Right lobe of liver (tissue), 6 donors: ENCODE measurements around the gene KPNA2. TPM values are rescaled to one million over a fixed set of nuclear protein-coding genes. Genes with fewer than 3 reads are reported as not detected.
"Not testable (repeated sequence)": the region's sequence is repeated elsewhere in the genome, so short reads cannot be mapped to it uniquely, and the experiment has no call there.

ENCODE experiments used
- ATAC-seq, 4 donors: fragments of 200-7000 bp; cut with Tn5 transposase; one replicate each; pipeline ENCODE4 v1.9.1; 2020; ENCODE audit warnings: mild to moderate bottlenecking in 4 of 4, moderate library complexity in 4 of 4
- DNase-seq, 3 donors: peaks; one replicate each; pipeline ENCODE4 v3.0.0-alpha.2; 2020
- H3K27ac ChIP-seq, 3 donors: fragments of 200-600 bp; one replicate each; pipeline ENCODE4 v1.8.0; 2022
- H3K27me3 ChIP-seq, 2 donors: fragments of 200-600 bp; one replicate each; pipeline ENCODE4 v1.8.0; 2022
- H3K36me3 ChIP-seq, 4 donors: fragments of 200-600 bp; sonication (generic) in 1 of 4; one replicate each; pipeline versions ENCODE4 v1.5.1 to v1.8.0; 2017 to 2022; ENCODE audit warnings: control low read depth in 1 of 4
- H3K4me1 ChIP-seq, 4 donors: fragments of 200-600 bp; sonication (generic) in 1 of 4; one replicate each; pipeline versions ENCODE4 v1.5.1 to v1.8.0; 2017 to 2022; ENCODE audit warnings: control low read depth in 1 of 4
- H3K4me3 ChIP-seq, 3 donors: fragments of 200-600 bp; one replicate each; pipeline ENCODE4 v1.8.0; 2022
- H3K9me3 ChIP-seq, 4 donors: fragments of 200-600 bp; sonication (generic) in 1 of 4; one replicate each; pipeline versions ENCODE4 v1.5.1 to v1.8.0; 2017 to 2022; ENCODE audit warnings: control low read depth in 1 of 4
- POLR2A ChIP-seq: fragments of 450-650 bp; IDR thresholded peaks from one replicate; pipeline ENCODE4 v1.6.1; 2017; ENCODE audit warnings: antibody characterized with exemption, mild to moderate bottlenecking
- WGBS: methylation state at CpG from one replicate; pipeline ENCODE4 v1.1.6; 2018; ENCODE audit warnings: low coverage, low lambda C conversion rate; ENCODE audit not compliant: insufficient coverage; ENCODE audit errors: missing lambda C conversion rate; 5-methylcytosine and 5-hydroxymethylcytosine counted together
- intact Hi-C, 2 donors: fragments of 100-400 bp; cut with DNase I; formaldehyde crosslinking; loops; one replicate each; pipeline versions ENCODE4 v1.11.2 to v1.14.1; 2022
- total RNA-seq, 6 experiments: library from RNA; depleted of rRNA in 2 of 6; stranded (reverse); fragments of >200 nt in 2 of 6; fragmentation: NEBNext Ultra II Directional in 3 of 6; extraction: Animal tissue kit (Norgen Biotek cat#: 25700) in 3 of 6; gene quantifications; one replicate each; pipeline versions ENCODE4 v1.1.0 to v1.2.4, GENCODE V29; 2016 to 2023
- TF ChIP-seq, protein P1 (sequence below), 4 donors: fragments of 200-600 bp in 3 of 4; fragments of 450-650 bp in 1 of 4; IDR thresholded peaks; one replicate each; pipeline versions ENCODE4 v1.5.1 to v1.8.0; 2016 to 2022; ENCODE audit warnings: antibody characterized with exemption in 4 of 4, mild to moderate bottlenecking in 2 of 4
- donor health status: DM: no; HTN: yes; CAD: no.
- donor health status: DM: no; HTN: no; CAD: no.
- donor health status: DM: no; HTN: no; CAD: no.
- donor health status: DM: no; HTN: yes; CAD: no.
- donor health status: DM: no; HTN: yes; CAD: no.

KPNA2 gene
- total RNA-seq, 6 experiments from 2014 or later = 9.2 to 36.6 (median 20.0) TPM

DNA sequence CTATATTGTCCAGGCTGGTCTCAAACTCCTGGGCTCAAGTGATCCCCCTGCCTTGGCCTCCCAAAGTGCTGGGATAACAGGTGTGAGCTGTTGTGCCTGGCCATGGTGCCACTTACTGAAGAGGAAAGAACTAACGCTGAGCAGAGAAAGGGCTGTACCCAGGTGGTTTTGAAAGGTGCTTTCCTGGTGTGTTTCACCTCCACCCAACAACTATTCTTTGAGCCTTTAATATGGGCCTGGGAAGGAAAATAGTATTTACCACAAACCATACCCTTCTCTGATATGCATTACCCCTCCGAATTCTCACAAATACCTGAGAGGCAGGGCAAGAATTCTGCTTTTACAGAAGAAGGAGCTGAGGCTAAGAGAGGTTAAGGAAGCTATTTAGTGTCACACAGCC, 24.8 kb downstream of the KPNA2 start:
- no peak for ATAC-seq

DNA sequence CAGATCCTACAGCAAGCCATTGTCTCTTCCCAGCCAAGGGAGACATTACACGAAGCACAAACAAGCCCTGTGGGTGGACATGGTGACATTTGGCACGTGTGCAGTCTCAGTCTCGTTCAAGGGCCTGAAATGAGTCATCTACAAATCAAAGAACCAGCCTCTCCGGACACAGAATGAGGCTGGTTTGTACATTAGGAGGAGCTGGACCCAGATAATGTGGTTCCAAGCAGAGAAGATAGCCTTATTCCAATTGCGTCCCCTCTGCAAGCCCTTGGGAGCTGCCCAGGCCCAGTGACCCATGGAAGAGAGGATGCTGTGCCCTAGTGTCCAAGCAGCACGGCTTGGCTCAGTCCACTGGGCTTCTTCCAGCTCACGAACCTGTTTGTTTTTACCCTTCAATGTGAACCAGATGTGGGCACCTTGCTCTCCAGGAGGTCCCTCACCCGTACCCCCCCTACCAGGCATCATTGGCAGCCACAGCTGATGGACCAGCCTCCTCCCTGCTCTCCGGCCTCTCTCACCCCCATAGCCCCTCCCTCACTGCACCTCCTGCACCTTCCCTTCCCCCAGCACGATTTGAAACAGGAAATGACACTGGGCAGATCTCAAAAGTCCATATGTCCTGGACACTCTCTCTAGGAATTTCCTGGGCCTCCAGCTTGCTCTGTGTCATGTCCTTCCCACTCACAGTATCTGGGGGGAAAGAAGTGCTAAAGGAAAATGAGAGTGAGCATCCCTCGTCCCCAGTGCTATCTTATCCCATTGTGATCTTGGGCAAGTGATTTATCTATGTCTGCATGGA, 26.2 kb downstream of the KPNA2 start:
- TF ChIP-seq, protein P1, sequence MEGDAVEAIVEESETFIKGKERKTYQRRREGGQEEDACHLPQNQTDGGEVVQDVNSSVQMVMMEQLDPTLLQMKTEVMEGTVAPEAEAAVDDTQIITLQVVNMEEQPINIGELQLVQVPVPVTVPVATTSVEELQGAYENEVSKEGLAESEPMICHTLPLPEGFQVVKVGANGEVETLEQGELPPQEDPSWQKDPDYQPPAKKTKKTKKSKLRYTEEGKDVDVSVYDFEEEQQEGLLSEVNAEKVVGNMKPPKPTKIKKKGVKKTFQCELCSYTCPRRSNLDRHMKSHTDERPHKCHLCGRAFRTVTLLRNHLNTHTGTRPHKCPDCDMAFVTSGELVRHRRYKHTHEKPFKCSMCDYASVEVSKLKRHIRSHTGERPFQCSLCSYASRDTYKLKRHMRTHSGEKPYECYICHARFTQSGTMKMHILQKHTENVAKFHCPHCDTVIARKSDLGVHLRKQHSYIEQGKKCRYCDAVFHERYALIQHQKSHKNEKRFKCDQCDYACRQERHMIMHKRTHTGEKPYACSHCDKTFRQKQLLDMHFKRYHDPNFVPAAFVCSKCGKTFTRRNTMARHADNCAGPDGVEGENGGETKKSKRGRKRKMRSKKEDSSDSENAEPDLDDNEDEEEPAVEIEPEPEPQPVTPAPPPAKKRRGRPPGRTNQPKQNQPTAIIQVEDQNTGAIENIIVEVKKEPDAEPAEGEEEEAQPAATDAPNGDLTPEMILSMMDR (IDR thresholded peaks at IDR 0.05) = no peak
- no peak for TF ChIP-seq POLR2A
- intact Hi-C loops = no loop called here
- H3K36me3 ChIP-seq = no peaks in the 10 kb centered on the region
- DNase-seq (no peak), ATAC-seq (peak in 1 of 4 donors; percentile 12)
- H3K4me3 ChIP-seq = no peak overlapping the region
- H3K27ac ChIP-seq = no peak overlapping the region
- H3K4me1 ChIP-seq = no peaks in the 10 kb centered on the region
- H3K27me3 ChIP-seq = no peaks in the 10 kb centered on the region
- no peaks in the 10 kb centered on the region for H3K9me3 ChIP-seq
- WGBS = 57% methylated on average over 4 of the region's 11 CpGs

More for the DNA sequence above, 24.8 kb downstream of the KPNA2 start:
- Histone ChIP-seq H3K4me1 (no peaks in the 10 kb centered on the region), H3K36me3 (no peaks in the 10 kb centered on the region), H3K27ac (no peak overlapping the region), H3K4me3 (no peak overlapping the region), H3K27me3 (no peaks in the 10 kb centered on the region), H3K9me3 (no peaks in the 10 kb centered on the region)
- intact Hi-C loops = no loop called here
- TF ChIP-seq, protein P1 (IDR thresholded peaks at IDR 0.05) = no peak
- DNase-seq = no peak
- 80% methylated on average over 1 of the region's 2 CpGs for WGBS

DNA sequence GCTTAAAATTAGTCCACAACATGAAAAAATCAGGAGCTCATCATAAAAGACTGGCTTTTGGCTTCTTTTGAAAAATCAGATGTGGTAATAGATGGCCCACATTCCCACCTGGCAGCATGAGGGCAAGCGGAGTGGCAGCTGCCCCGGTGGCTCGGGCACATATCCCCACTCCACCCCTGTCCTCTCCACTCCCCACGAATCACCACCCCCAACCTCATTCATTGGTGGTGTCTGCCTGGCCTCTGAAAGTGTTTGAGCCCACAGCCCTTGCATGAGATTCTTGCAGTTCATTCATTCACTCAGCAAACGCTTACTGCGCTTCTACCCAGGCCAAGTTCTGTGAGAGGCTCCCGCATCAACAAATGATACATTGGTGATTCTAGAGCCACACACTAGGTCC, 29.8 kb downstream of the KPNA2 start:
- H3K27me3 ChIP-seq, intact Hi-C loops, H3K4me1 ChIP-seq, H3K4me3 ChIP-seq, H3K9me3 ChIP-seq, ATAC-seq, H3K27ac ChIP-seq, H3K36me3 ChIP-seq: not testable (repeated sequence)
- DNase-seq = peak in 1 of 3 donors; percentile 14
- 90% methylated on average over 6 of the region's 7 CpGs for WGBS

DNA sequence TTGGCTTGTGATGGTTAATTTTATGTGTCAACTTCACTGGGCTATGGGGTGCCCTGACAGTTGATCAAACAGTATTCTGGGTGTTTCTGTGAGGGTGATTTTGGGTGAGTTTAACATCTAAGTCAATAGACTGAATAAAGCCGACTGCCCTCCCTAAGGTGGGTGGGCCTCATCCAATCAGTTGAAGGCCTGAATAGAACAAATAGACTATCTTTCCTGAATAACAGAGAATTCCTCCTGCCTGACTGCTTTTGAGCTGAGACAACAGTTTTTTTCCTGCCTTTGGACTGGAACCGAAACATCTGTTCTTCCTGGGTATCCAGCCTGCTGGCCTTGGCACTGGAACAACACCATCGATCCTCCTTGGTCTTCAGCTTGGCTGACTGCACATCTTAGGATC, 33.0 kb downstream of the KPNA2 start:
- H3K36me3 ChIP-seq, ATAC-seq, H3K9me3 ChIP-seq, intact Hi-C loops, H3K4me1 ChIP-seq, H3K27me3 ChIP-seq, H3K27ac ChIP-seq, H3K4me3 ChIP-seq: not testable (repeated sequence)
- WGBS = 69% methylated on average over 2 of the region's 3 CpGs
- peak in 1 of 3 donors; percentile 6 for DNase-seq

DNA sequence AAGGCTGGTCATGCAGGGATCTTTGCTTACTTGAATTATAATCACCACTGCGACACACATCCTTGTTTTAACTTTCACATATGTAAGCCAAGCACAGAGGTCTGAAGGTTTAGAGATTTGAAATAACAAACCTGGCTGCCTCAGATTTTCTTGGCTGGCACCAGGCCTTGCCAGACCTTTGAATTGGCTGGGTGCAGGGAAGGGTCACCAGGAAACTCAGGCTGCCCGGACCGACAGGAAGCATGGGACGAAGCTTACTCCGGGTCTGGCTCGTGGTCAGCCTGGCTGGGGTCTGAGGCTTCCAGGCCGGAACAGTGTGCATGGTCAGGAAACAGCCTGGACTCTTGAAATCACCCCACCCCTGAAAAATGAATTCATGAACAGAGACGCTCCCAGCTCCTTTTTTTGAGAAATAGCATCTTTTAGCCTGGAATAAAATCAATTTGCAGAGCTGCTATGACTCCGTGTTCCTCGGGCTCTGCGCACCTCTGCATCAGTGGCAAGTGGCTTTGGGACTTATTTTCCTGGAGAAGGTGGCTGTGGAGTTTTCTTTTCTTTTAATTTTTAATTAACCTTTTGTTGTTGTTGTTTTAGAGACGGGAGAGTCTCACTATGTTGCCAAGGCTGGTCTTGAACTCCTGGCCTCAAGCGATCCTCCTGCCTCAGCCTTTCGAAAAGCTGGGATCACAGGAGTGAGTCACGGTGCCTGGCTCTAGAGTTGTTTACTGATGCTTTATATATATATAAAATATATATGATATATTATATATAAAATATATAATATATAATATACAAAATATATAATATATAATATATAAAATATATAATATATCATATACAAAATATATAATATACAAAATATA, 35.3 kb downstream of the KPNA2 start:
- 52% methylated on average over 8 of the region's 15 CpGs for WGBS
- H3K4me1 ChIP-seq, H3K9me3 ChIP-seq, H3K36me3 ChIP-seq, H3K27ac ChIP-seq, H3K27me3 ChIP-seq, intact Hi-C loops, H3K4me3 ChIP-seq: not testable (repeated sequence)
- peak; percentile 71 to 78 (median 76) for ATAC-seq
- DNase-seq = peak in 2 of 3 donors; percentile 33 to 44

DNA sequence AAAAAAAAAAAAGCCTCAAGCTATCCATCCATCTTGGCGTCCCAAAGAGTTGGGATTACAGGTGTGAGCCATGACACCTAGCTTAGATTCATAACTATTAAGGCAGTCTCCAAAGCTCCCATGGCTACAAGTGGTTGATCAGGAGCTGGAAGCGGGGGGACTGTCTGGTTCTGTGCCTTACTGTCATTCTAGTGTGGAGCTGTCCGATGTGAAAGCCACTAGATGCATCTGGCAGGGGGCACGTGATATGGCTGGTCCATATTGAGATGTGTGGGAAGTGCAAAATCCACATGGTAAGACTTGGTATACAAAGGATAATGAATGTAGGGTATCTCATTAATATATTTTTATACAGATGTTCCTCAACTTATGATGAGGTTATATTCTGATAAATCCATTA, 38.7 kb downstream of the KPNA2 start:
- H3K4me1 ChIP-seq = no peaks in the 10 kb centered on the region
- no peak overlapping the region for H3K27ac ChIP-seq
- no peak for DNase-seq
- TF ChIP-seq, protein P1 (IDR thresholded peaks at IDR 0.05) = no peak
- TF ChIP-seq POLR2A = no peak
- no peaks in the 10 kb centered on the region for H3K36me3 ChIP-seq
- no peak overlapping the region for H3K4me3 ChIP-seq
- no peaks in the 10 kb centered on the region for H3K9me3 ChIP-seq
- WGBS = 88% methylated on average over 3 of the region's 4 CpGs
- intact Hi-C loops = no loop called here
- no peaks in the 10 kb centered on the region for H3K27me3 ChIP-seq
- ATAC-seq = no peak

DNA sequence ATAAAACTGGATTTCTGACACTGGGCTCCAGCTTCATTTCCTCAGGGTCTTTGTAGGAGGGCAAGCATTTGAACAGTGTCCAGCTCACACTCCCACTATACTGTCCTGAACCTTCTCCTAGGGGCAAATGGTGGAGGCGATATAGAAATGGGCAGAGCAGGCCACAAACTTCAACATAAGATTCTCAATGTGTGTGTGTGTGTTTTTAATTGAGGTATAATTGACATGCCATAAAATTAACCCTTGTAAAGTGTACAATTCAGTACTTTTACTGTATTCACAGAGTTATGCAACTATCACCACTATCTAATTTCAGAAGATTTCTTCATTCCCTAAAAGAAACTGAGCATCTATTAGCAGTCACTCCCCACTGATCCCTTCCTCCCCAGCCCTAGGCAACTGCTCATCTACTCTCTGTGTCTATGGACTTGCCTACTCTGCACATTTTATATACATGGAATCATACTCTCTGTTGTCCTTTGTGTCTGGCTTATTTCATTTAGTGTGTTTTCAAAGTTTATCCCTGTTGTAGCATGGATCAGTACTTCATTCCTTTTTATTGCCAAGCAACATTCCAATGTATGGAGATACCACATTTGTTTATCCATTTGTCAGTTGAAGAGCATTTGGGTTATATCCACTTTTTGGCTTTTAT, 40.5 kb downstream of the KPNA2 start:
- H3K9me3 ChIP-seq, DNase-seq, intact Hi-C loops, H3K27me3 ChIP-seq, H3K4me3 ChIP-seq, ATAC-seq, H3K36me3 ChIP-seq, H3K4me1 ChIP-seq, H3K27ac ChIP-seq: not testable (repeated sequence)
- 100% methylated on average over 1 of the region's 1 CpG for WGBS

DNA sequence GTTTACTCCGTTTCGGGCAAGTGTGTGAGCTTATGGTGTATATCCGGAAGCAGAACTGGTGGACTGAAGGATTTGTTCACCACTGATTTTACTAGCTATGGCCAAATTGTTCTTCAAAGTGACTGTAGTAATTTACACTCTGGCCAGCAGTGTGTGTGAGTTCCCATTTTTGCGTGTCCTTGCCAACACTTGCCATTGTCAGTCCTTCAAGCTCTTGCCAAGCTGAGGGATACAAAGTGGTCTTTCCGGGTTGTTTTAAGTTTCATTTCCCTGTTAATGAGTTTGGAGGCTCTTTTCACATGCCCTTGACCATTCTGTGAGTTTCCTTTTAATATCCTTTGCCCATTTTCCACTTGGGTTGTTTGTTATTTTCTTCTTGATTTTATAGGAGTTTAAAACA, 42.0 kb downstream of the KPNA2 start:
- 68% methylated on average over 5 of the region's 5 CpGs for WGBS
- intact Hi-C loops, H3K36me3 ChIP-seq, H3K27me3 ChIP-seq, H3K4me3 ChIP-seq, H3K9me3 ChIP-seq, H3K4me1 ChIP-seq, DNase-seq, H3K27ac ChIP-seq: not testable (repeated sequence)
- peak in 1 of 4 donors; percentile 16 for ATAC-seq
